Ovary (tissue), 9 donors: ENCODE measurements around the gene RNF224. TPM values are rescaled to one million over a fixed set of nuclear protein-coding genes. Genes with fewer than 3 reads are reported as not detected.

Experiments
- DNase-seq, 5 donors: peaks; one replicate each; pipeline ENCODE4 v3.0.0-alpha.2; 2019 to 2020
- H3K27ac ChIP-seq, 2 donors: fragments of 200-600 bp; one replicate each; pipeline versions ENCODE4 v1.5.1 to v1.8.0; 2019 to 2022
- H3K27me3 ChIP-seq: fragments of 200-600 bp; one replicate; pipeline ENCODE4 v1.8.0; 2022
- H3K36me3 ChIP-seq: fragments of 200-600 bp; sonication (generic); one replicate; pipeline ENCODE4 v1.5.1; 2019
- H3K4me1 ChIP-seq: one replicate; pipeline ENCODE4 v1.8.1; 2013; ENCODE audit warnings: mild to moderate bottlenecking, moderate library complexity; ENCODE audit not compliant: insufficient read depth
- H3K4me3 ChIP-seq: fragments of 200-600 bp; sonication (generic); one replicate; pipeline ENCODE4 v1.5.1; 2017
- H3K9me3 ChIP-seq, 2 donors: fragments of 200-600 bp in 1 of 2; sonication (generic) in 1 of 2; one replicate each; pipeline versions ENCODE4 v1.5.1 to v1.8.1; 2013 to 2019; ENCODE audit warnings: mild to moderate bottlenecking in 1 of 2, moderate library complexity in 1 of 2
- CTCF ChIP-seq, 3 donors: fragments of 450-650 bp in 2 of 3; fragments of 200-600 bp in 1 of 3; IDR thresholded peaks; one replicate each; pipeline versions ENCODE4 v1.5.1 to v1.8.0; 2016 to 2022; ENCODE audit warnings: antibody characterized with exemption in 3 of 3, mild to moderate bottlenecking in 1 of 3
- EP300 ChIP-seq: sonication (generic); formaldehyde crosslinking; IDR thresholded peaks from one replicate; pipeline ENCODE4 v1.6.1; 2017; ENCODE audit warnings: antibody characterized with exemption
- POLR2A ChIP-seq: fragments of 450-650 bp; IDR thresholded peaks from one replicate; pipeline ENCODE4 v1.6.1; 2017; ENCODE audit warnings: antibody characterized with exemption, mild to moderate bottlenecking, moderate library complexity
- WGBS, 3 donors: extraction: QIAGEN DNeasy Blood & Tissue Kit in 1 of 3; methylation state at CpG; one replicate each; pipeline versions ENCODE4 v1.1.5 to v1.1.7; 2013 to 2017; 5-methylcytosine and 5-hydroxymethylcytosine counted together
- intact Hi-C, 4 donors: fragments of 100-400 bp; cut with DNase I; formaldehyde crosslinking; loops; one replicate each; pipeline versions ENCODE4 v1.11.0 to v1.15.1; 2022 to 2023
- polyA plus RNA-seq, 2 donors: library from polyadenylated mRNA; stranded (reverse); fragments of 200-250 nt in 1 of 2; fragments of 350-450 nt in 1 of 2; fragmentation: Illumina TruSeq in 1 of 2; extraction: RNeasy Lipid Tissue Mini Kit (QIAGEN cat#74804) in 1 of 2; gene quantifications; one replicate each; pipeline ENCODE4 v1.2.3, GENCODE V29; 2013 to 2014
- total RNA-seq, 7 donors: library from RNA; depleted of rRNA in 2 of 7; stranded (reverse); fragments of >200 nt in 2 of 7; fragmentation: NEBNext Ultra II Directional in 3 of 7; extraction: Animal tissue kit (Norgen Biotek cat#: 25700) in 3 of 7; gene quantifications; one replicate each; pipeline versions ENCODE4 v1.1.0 to v1.2.4, GENCODE V29; 2016 to 2023
- donor health status: DM: no; HTN: no; CAD: no; lungs with moderate emphysema.
- donor health status: DM: no; HTN: no; CAD: no.
- donor health status: Bipolar disorder and iron deficiency.
- donor health status: DM: yes; HTN: yes; CAD: no.
- donor health status: DM: no; HTN: no; CAD: no.
- donor health status: DM: yes; HTN: yes; CAD: no.

RNF224 gene
- total and polyA plus RNA-seq, 9 donors, result 0.92 TPM; not detected in 8

- no peak for DNase-seq
- intact Hi-C loops, result loop anchor here in 1 of 4 donors (10.0 kb wide), 1 partner anchor 437 kb away; no protein-coding TSS in a partner anchor
- no peak for TF ChIP-seq CTCF (IDR thresholded peaks at IDR 0.05)
- no peak for TF ChIP-seq POLR2A
- TF ChIP-seq EP300, result no peak
- H3K4me1 ChIP-seq, result peaks cover 11% of the 10 kb centered on the region
- H3K27me3 ChIP-seq, result no peaks in the 10 kb centered on the region
- WGBS, 3 donors, result 5 to 8% (median 8%) methylated on average over 19 to 61 of the region's 61 CpGs
- no peaks in the 10 kb centered on the region for H3K36me3 ChIP-seq
- H3K9me3 ChIP-seq, result no peaks in the 10 kb centered on the region
- H3K4me3 ChIP-seq, result peak overlapping the region; percentile 35
- H3K27ac ChIP-seq, result no peak overlapping the region
Observed at GRCh38 chr9:137221506-137222111, 5.7 kb upstream of the RNF224 start.

GRCh38 chr9:137222190-137223077, 4.9 kb upstream of the RNF224 start, which contains the start of gene RNF208:
Gene RNF208 (minus strand): TSS chr9:137222240. CDS start chr9:137221212, 1,028 bp downstream.
- H3K9me3 ChIP-seq, result no peaks in the 10 kb centered on the region
- peak within 1 kb of the TSS in 1 of 2 donors; percentile 62 for H3K27ac ChIP-seq
- peak in 1 of 5 donors; percentile 49 for DNase-seq
- intact Hi-C loops, result loop anchor here in 1 of 4 donors (10.0 kb wide), 1 partner anchor 438 kb away; no protein-coding TSS in a partner anchor
- TF ChIP-seq POLR2A (no peak), EP300 (no peak), CTCF (IDR thresholded peaks at IDR 0.05) (no peak)
- WGBS, 3 donors, result 3 to 13% (median 5%) methylated on average over 39 to 88 of the region's 88 CpGs
- peak within 1 kb of the TSS; percentile 47 for H3K4me3 ChIP-seq
- H3K36me3 ChIP-seq, result no peaks in the 10 kb centered on the region
- H3K27me3 ChIP-seq, result no peaks in the 10 kb centered on the region
- H3K4me1 ChIP-seq, result peaks cover 11% of the 10 kb centered on the region

- intact Hi-C loops, result loop anchor here in 1 of 4 donors (10.0 kb wide), 1 partner anchor 439 kb away; no protein-coding TSS in a partner anchor
- peak; percentile 98 for DNase-seq
- WGBS, 3 donors, result 1% methylated on average over 36 to 63 of the region's 63 CpGs
- Histone ChIP-seq H3K36me3 (no peaks in the 10 kb centered on the region), H3K9me3 (no peaks in the 10 kb centered on the region), H3K4me3 (peak overlapping the region; percentile 50), H3K4me1 (peaks cover 6% of the 10 kb centered on the region), H3K27ac (peak overlapping the region in 1 of 2 donors; percentile 62), H3K27me3 (peaks cover 3% of the 10 kb centered on the region)
- peak; percentile 26 for TF ChIP-seq POLR2A
- no peak for TF ChIP-seq CTCF (IDR thresholded peaks at IDR 0.05)
Observed at GRCh38 chr9:137223078-137223970, 4.0 kb upstream of the RNF224 start.
